HepG2 (cell line): ENCODE results near the gene NDC80. TPM values are rescaled to one million over a fixed set of nuclear protein-coding genes. Genes with fewer than 3 reads are reported as not detected.

Experiments
- CREB1 ChIP-seq, 2 experiments: fragments of 450-650 bp in 1 of 2; IDR thresholded peaks; 2 replicates each; pipeline ENCODE4 v1.6.1; 2016 to 2017; ENCODE audit warnings: control low read depth in 1 of 2, mild to moderate bottlenecking in 1 of 2, missing compliant biosample characterization in 1 of 2, missing genetic modification characterization in 1 of 2
- HBP1 ChIP-seq: IDR thresholded peaks from 2 replicates; pipeline ENCODE4 v1.6.1; 2016; ENCODE audit warnings: low read depth, control low read depth
- HINFP ChIP-seq: sonication (generic); formaldehyde crosslinking; IDR thresholded peaks from 2 replicates; pipeline ENCODE4 v1.4.0; 2020; ENCODE audit warnings: low read depth, mild to moderate bottlenecking, missing genetic modification reagents
- MXD3 ChIP-seq: IDR thresholded peaks from 2 replicates; pipeline ENCODE4 v1.6.1; 2016; ENCODE audit warnings: mild to moderate bottlenecking, missing biosample characterization, missing genetic modification reagents
- PHB2 ChIP-seq: fragments of 450-650 bp; IDR thresholded peaks from 2 replicates; pipeline ENCODE4 v1.6.1; 2018; ENCODE audit not compliant: partially characterized antibody
- POLR2AphosphoS5 ChIP-seq: IDR thresholded peaks from 2 replicates; pipeline ENCODE4 v1.6.1; 2012; ENCODE audit warnings: low read depth, low read length
- SNAI1 ChIP-seq: sonication (generic); formaldehyde crosslinking; IDR thresholded peaks from 2 replicates; pipeline ENCODE4 v1.5.0; 2020; ENCODE audit warnings: mild to moderate bottlenecking, missing genetic modification reagents, borderline replicate concordance
- TBX2 ChIP-seq: sonication (generic); formaldehyde crosslinking; IDR thresholded peaks from 2 replicates; pipeline ENCODE4 v1.5.0; 2020; ENCODE audit warnings: missing genetic modification reagents, mild to moderate bottlenecking, borderline replicate concordance
- TCF7L2 ChIP-seq: IDR thresholded peaks from 2 replicates; pipeline ENCODE4 v1.6.1; 2011; ENCODE audit warnings: mild to moderate bottlenecking, low read depth, low read length, moderate library complexity
- ZNF136 ChIP-seq: sonication (generic); formaldehyde crosslinking; IDR thresholded peaks from 2 replicates; pipeline ENCODE4 v1.8.1; 2022; ENCODE audit warnings: low read depth, mild to moderate bottlenecking, moderate library complexity, missing genetic modification reagents
- ZNF251 ChIP-seq: sonication (generic); formaldehyde crosslinking; IDR thresholded peaks from 2 replicates; pipeline ENCODE4 v1.9.0; 2021; ENCODE audit warnings: mild to moderate bottlenecking, missing genetic modification reagents
- ZNF274 ChIP-seq: sonication (generic); formaldehyde crosslinking; IDR thresholded peaks from 2 replicates; pipeline ENCODE4 v1.5.1; 2020; ENCODE audit warnings: mild to moderate bottlenecking, missing genetic modification reagents
- ZNF326 ChIP-seq: sonication (generic); formaldehyde crosslinking; IDR thresholded peaks from 2 replicates; pipeline ENCODE4 v1.4.0; 2020; ENCODE audit warnings: missing genetic modification reagents, borderline replicate concordance
- ZNF44 ChIP-seq: sonication (generic); formaldehyde crosslinking; IDR thresholded peaks from 2 replicates; pipeline ENCODE4 v1.5.1; 2020; ENCODE audit warnings: mild to moderate bottlenecking, missing genetic modification reagents
- ZNF549 ChIP-seq: sonication (generic); formaldehyde crosslinking; IDR thresholded peaks from 2 replicates; pipeline ENCODE4 v1.5.0; 2020; ENCODE audit warnings: missing genetic modification reagents
- ZNF883 ChIP-seq: sonication (generic); formaldehyde crosslinking; IDR thresholded peaks from 2 replicates; pipeline ENCODE4 v1.5.1; 2020; ENCODE audit warnings: mild to moderate bottlenecking, missing genetic modification reagents; ENCODE audit errors: not compliant biosample characterization
- polyA plus RNA-seq, 8 experiments: library from polyadenylated mRNA; depleted of rRNA in 3 of 8; stranded (reverse) in 7 of 8; unstranded in 1 of 8; fragments of >200 nt; fragmentation: Illumina TruSeq in 4 of 8; extraction: Trizol in 4 of 8; gene quantifications; 2 replicates each; pipeline versions ENCODE4 v1.2.1 to v1.2.3, GENCODE V29; 2011 to 2016; ENCODE audit warnings: low read depth in 4 of 8, missing spikeins in 1 of 8, mixed read lengths in 1 of 8; ENCODE audit not compliant: insufficient read depth in 1 of 8
- total RNA-seq, 5 experiments: library from RNA; depleted of rRNA; stranded (reverse); fragments of >200 nt; fragmentation: Illumina TruSeq; extraction: Trizol; gene quantifications; 2 replicates each; pipeline ENCODE4 v1.2.3, GENCODE V29; 2016; ENCODE audit warnings: low read depth in 1 of 5
- TF ChIP-seq, protein P1 (sequence below): sonication (generic); formaldehyde crosslinking; IDR thresholded peaks from 2 replicates; pipeline ENCODE4 v1.5.0; 2020; ENCODE audit warnings: missing genetic modification reagents
- TF ChIP-seq, protein P2 (sequence below): sonication (generic); formaldehyde crosslinking; IDR thresholded peaks from 2 replicates; pipeline ENCODE4 v1.5.0; 2020; ENCODE audit warnings: missing genetic modification reagents
- TF ChIP-seq, protein P3 (sequence below): IDR thresholded peaks from 2 replicates; pipeline ENCODE4 v1.6.1; 2018; ENCODE audit warnings: missing genetic modification reagents, mild to moderate bottlenecking, missing compliant biosample characterization

NDC80 gene
- total and polyA plus RNA-seq, 2 of the 13 experiments (the other 11 are each of a cell fraction or from before 2014, with no cell fraction given) = 9.6 to 33.0 TPM

DNA sequence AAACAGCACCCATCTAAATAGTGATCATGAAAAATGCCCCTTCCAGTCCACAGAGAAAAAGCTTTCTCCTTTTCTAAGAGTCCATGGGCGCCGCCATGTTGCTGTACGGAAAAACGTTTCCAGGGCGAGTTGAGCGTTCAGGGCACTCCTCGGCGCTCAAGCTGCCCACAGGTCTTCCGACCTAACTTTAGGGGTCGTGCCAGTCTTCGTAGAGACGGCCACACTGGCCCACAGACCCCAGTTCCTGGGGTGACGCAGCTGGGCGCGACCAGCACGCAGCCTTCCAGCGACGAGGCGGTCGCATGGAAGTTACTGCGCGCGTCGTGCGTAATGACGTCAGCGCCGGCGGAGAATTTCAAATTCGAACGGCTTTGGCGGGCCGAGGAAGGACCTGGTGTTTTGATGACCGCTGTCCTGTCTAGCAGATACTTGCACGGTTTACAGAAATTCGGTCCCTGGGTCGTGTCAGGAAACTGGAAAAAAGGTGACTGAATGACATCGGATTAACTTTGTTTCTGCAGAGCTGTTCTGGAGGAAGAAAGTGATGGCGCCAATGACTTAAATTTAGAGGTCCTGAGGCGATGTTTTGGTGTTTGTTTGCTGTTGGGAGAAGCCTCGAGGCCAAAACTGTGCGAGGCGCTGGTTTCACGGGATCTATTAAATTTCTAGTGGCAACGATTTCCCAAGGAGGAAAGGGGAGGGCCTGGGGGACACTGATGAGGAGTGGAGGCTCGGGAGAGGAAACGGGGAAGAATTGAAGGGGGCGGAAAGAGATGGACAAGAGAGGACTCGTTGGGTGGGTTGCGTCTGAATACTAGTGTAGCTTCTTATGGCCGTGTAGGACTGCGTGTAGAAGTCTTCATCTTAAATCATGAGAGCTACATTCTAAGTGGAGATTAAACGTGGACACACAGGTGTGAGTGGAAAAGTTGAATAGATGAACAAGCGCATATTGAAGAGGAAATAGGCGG lies at the start of gene NDC80, which contains the start of gene METTL4 (continued):
- TF ChIP-seq, protein P1, sequence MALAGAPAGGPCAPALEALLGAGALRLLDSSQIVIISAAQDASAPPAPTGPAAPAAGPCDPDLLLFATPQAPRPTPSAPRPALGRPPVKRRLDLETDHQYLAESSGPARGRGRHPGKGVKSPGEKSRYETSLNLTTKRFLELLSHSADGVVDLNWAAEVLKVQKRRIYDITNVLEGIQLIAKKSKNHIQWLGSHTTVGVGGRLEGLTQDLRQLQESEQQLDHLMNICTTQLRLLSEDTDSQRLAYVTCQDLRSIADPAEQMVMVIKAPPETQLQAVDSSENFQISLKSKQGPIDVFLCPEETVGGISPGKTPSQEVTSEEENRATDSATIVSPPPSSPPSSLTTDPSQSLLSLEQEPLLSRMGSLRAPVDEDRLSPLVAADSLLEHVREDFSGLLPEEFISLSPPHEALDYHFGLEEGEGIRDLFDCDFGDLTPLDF (CRISPR knock-in tag) = peak; percentile 100
- TF ChIP-seq ZNF136 (no peak; the same call in 1 of the 2 replicates), TBX2 (CRISPR knock-in tag) (peak; percentile 80), HBP1 (CRISPR knock-in tag) (peak; percentile 86; the same call in 1 of the 2 replicates), PHB2 (no peak), ZNF326 (CRISPR knock-in tag) (no peak), MXD3 (CRISPR knock-in tag) (peak; percentile 50; the same call in 1 of the 2 replicates), ZNF251 (no peak), SNAI1 (no peak), CREB1 (IDR thresholded peaks at IDR 0.05) (peak; percentile 99), CREB1 (CRISPR knock-in tag; IDR thresholded peaks at IDR 0.05) (peak; percentile 100), ZNF549 (CRISPR knock-in tag) (0 out of 2 replicates have a peak, but pooled peaks have one; percentile 37), POLR2AphosphoS5 (peak; percentile 65), ZNF274 (CRISPR knock-in tag) (no peak), TCF7L2 (no peak), HINFP (CRISPR knock-in tag) (no peak), ZNF883 (CRISPR knock-in tag) (peak; percentile 70), ZNF44 (CRISPR knock-in tag) (no peak)
- TF ChIP-seq, protein P2, sequence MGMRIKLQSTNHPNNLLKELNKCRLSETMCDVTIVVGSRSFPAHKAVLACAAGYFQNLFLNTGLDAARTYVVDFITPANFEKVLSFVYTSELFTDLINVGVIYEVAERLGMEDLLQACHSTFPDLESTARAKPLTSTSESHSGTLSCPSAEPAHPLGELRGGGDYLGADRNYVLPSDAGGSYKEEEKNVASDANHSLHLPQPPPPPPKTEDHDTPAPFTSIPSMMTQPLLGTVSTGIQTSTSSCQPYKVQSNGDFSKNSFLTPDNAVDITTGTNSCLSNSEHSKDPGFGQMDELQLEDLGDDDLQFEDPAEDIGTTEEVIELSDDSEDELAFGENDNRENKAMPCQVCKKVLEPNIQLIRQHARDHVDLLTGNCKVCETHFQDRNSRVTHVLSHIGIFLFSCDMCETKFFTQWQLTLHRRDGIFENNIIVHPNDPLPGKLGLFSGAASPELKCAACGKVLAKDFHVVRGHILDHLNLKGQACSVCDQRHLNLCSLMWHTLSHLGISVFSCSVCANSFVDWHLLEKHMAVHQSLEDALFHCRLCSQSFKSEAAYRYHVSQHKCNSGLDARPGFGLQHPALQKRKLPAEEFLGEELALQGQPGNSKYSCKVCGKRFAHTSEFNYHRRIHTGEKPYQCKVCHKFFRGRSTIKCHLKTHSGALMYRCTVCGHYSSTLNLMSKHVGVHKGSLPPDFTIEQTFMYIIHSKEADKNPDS = no peak
- TF ChIP-seq, protein P3, sequence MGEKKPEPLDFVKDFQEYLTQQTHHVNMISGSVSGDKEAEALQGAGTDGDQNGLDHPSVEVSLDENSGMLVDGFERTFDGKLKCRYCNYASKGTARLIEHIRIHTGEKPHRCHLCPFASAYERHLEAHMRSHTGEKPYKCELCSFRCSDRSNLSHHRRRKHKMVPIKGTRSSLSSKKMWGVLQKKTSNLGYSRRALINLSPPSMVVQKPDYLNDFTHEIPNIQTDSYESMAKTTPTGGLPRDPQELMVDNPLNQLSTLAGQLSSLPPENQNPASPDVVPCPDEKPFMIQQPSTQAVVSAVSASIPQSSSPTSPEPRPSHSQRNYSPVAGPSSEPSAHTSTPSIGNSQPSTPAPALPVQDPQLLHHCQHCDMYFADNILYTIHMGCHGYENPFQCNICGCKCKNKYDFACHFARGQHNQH = peak; percentile 67
